Effector memory CD8-positive, alpha-beta T cell (primary cell): ENCODE measurements around the gene DPF3.

ENCODE experiments used
- ATAC-seq: fragments of 150-1000 bp; cut with Tn5 transposase; replicated peaks from 2 replicates; pipeline ENCODE4 v1.10.0; 2021; ENCODE audit warnings: mild to moderate bottlenecking, moderate library complexity
- DNase-seq, 3 experiments: peaks; one replicate each; pipeline ENCODE4 v3.0.0; 2021
- H3K27ac Mint-ChIP-seq, 2 donors: one replicate each; pipeline ENCODE4 v1.8.0; 2022; ENCODE audit warnings: mild to moderate bottlenecking in 2 of 2, mixed read lengths in 2 of 2, moderate library complexity in 2 of 2
- H3K27me3 Mint-ChIP-seq, 2 donors: one replicate each; pipeline ENCODE4 v1.8.0; 2022; ENCODE audit warnings: mixed read lengths in 2 of 2
- H3K36me3 Mint-ChIP-seq: one replicate; pipeline ENCODE4 v1.8.0; 2022; ENCODE audit warnings: mild to moderate bottlenecking, moderate library complexity, mixed read lengths; ENCODE audit not compliant: insufficient read depth
- H3K4me1 Mint-ChIP-seq, 2 donors: one replicate each; pipeline ENCODE4 v1.8.0; 2022; ENCODE audit warnings: low read depth in 2 of 2, mixed read lengths in 2 of 2
- H3K4me3 Mint-ChIP-seq, 2 donors: one replicate each; pipeline ENCODE4 v1.8.0; 2022; ENCODE audit warnings: mild to moderate bottlenecking in 2 of 2, mixed read lengths in 2 of 2, moderate library complexity in 2 of 2
- H3K9me3 Mint-ChIP-seq, 2 donors: one replicate each; pipeline ENCODE4 v1.8.0; 2022; ENCODE audit warnings: mixed read lengths in 2 of 2

The DPF3 gene

GRCh38 chr14:72836085-72836484 is 57.8 kb downstream of the DPF3 start:
- Mint-ChIP-seq H3K9me3 (no peaks in the 10 kb centered on the region), H3K4me3 (no peak overlapping the region), H3K27ac (no peak overlapping the region), H3K27me3 (peaks cover 8 to 16% of the 10 kb centered on the region in 2 donors), H3K36me3 (no peaks in the 10 kb centered on the region), H3K4me1 (no peaks in the 10 kb centered on the region)
- DNase-seq (no peak), ATAC-seq (no peak)

DNA sequence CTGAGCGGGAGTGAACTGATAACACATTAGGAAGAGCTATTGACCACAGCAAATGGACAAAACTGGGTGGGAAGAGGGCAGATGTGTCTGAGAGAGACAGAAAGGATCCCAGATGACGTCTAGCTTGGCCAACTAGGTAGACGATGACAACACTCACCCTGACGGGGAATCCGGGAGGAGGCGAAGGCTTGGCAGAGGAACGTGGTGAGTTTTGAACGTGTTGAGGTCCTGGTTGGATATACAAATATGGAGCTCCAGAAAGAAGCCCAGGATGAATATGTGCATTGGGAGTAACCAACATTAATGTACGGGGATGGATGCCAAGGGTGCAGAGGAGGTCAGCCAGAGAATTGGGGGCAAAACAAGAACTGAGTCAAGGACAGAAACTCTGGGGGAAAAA is 60.7 kb downstream of the DPF3 start:
- H3K4me3 Mint-ChIP-seq: no peak overlapping the region
- no peaks in the 10 kb centered on the region for H3K36me3 Mint-ChIP-seq
- no peak for DNase-seq
- no peak for ATAC-seq
- H3K27ac Mint-ChIP-seq: no peak overlapping the region
- no peaks in the 10 kb centered on the region for H3K4me1 Mint-ChIP-seq
- no peaks in the 10 kb centered on the region for H3K9me3 Mint-ChIP-seq
- peaks cover 23 to 27% of the 10 kb centered on the region in 2 donors for H3K27me3 Mint-ChIP-seq

- no peak overlapping the region for H3K27ac Mint-ChIP-seq
- no peaks in the 10 kb centered on the region for H3K36me3 Mint-ChIP-seq
- no peak overlapping the region for H3K4me3 Mint-ChIP-seq
- peaks cover 31 to 37% of the 10 kb centered on the region in 2 donors for H3K27me3 Mint-ChIP-seq
- ATAC-seq: no peak
- no peak for DNase-seq
- no peaks in the 10 kb centered on the region for H3K9me3 Mint-ChIP-seq
- H3K4me1 Mint-ChIP-seq: no peaks in the 10 kb centered on the region
These were observed 62.9 kb downstream of the DPF3 start for GRCh38 chr14:72830786-72831594.

GRCh38 chr14:72830356-72830755 is 63.5 kb downstream of the DPF3 start:
- Mint-ChIP-seq H3K27me3 (peaks cover 37 to 43% of the 10 kb centered on the region in 2 donors), H3K36me3 (no peaks in the 10 kb centered on the region), H3K4me1 (no peaks in the 10 kb centered on the region), H3K27ac (no peak overlapping the region), H3K4me3 (no peak overlapping the region), H3K9me3 (no peaks in the 10 kb centered on the region)
- ATAC-seq (no peak), DNase-seq (no peak)

DNA sequence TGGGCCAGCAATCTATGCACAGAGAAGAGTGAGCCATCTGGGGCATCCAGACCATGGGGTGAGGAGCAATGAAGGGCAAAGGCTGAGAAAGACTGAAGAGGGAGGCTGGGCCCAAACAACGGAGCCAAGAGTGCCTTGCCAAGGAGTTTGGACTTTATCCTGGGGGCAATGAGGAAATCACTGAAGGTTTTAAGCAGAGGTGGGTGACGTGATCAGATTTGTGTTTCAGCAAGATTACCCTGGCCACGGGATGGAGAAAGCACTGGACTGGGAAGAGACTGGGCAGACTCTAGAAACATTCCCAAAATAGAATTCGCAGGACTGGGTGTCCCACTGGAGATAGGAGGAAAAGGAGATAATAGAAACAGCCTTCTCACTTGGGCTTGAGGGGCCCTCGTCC is 65.3 kb downstream of the DPF3 start:
- Mint-ChIP-seq H3K4me3 (no peak overlapping the region), H3K27me3 (peaks cover 44 to 61% of the 10 kb centered on the region in 2 donors), H3K4me1 (no peaks in the 10 kb centered on the region), H3K36me3 (no peaks in the 10 kb centered on the region), H3K27ac (no peak overlapping the region), H3K9me3 (no peaks in the 10 kb centered on the region)
- DNase-seq: no peak
- no peak for ATAC-seq

GRCh38 chr14:72826039-72826438 is 67.9 kb downstream of the DPF3 start:
- Mint-ChIP-seq H3K27ac (no peak overlapping the region), H3K4me1 (no peaks in the 10 kb centered on the region), H3K4me3 (no peak overlapping the region), H3K27me3 (peaks cover 38 to 55% of the 10 kb centered on the region in 2 donors), H3K9me3 (no peaks in the 10 kb centered on the region), H3K36me3 (no peaks in the 10 kb centered on the region)
- ATAC-seq (no peak), DNase-seq (no peak)

GRCh38 chr14:72825486-72825885 is 68.4 kb downstream of the DPF3 start:
- Mint-ChIP-seq H3K27me3 (peaks cover 33 to 49% of the 10 kb centered on the region in 2 donors), H3K4me1 (no peaks in the 10 kb centered on the region), H3K27ac (no peak overlapping the region), H3K4me3 (no peak overlapping the region), H3K9me3 (no peaks in the 10 kb centered on the region), H3K36me3 (no peaks in the 10 kb centered on the region)
- DNase-seq (no peak), ATAC-seq (no peak)

GRCh38 chr14:72824051-72824450 is 69.8 kb downstream of the DPF3 start:
- DNase-seq (no peak), ATAC-seq (no peak)
- H3K27me3 Mint-ChIP-seq: peaks cover 30 to 44% of the 10 kb centered on the region in 2 donors
- no peak overlapping the region for H3K4me3 Mint-ChIP-seq
- H3K27ac Mint-ChIP-seq: no peak overlapping the region
- H3K4me1 Mint-ChIP-seq: no peaks in the 10 kb centered on the region
- H3K36me3 Mint-ChIP-seq: no peaks in the 10 kb centered on the region
- no peaks in the 10 kb centered on the region for H3K9me3 Mint-ChIP-seq

DNA sequence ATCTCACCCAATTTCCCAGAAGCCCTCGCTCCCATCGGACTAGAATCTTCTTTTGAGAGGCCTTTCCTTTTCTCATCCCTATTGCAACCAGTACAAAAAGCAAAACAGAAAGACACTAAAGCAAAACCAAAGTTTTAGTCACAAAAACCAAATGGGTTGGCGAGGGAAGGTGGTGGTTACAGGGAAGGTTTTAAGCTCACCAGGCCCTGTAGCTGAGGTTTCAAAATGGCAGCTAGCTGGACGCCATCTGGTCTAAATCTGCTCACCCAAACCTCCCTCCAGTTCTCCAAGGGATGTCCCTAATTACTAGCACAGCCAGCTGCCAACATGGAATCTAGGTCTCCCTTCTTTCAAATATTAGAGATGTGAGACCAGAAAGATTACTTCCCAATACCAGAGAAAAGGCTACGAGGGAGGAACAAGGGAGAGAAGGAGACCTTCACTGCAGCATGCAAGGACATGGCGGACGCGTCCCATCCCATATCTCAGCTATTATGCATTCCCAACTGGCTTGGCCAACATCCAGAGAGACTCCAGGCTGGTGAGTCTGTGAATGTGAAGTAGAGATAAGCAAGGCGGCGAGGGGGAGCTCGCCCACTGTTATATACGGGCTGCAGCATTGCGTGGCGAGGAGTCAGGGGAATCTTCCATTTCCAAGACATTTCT is 70.8 kb downstream of the DPF3 start:
- DNase-seq (no peak), ATAC-seq (no peak)
- Mint-ChIP-seq H3K27ac (no peak overlapping the region), H3K27me3 (peaks cover 20 to 35% of the 10 kb centered on the region in 2 donors), H3K9me3 (no peaks in the 10 kb centered on the region), H3K36me3 (no peaks in the 10 kb centered on the region), H3K4me3 (no peak overlapping the region), H3K4me1 (no peaks in the 10 kb centered on the region)

DNA sequence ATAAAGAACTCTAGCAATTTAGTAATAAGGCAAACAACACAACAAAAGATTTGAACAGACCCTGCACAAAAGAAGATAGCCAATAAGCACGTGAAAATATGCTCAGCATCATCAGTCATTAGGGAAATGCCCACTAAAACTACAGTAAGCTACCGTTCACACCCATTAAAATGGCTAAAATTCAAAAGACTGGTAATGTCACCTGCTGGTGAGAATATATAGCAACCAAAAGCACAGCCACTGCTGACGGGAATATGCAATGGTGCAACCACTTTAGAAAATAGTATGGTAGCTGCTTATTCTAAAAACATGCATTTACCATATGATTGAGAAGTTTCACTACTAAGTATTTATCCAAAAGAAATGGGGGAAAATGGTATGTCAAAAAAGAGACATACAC is 74.9 kb downstream of the DPF3 start:
- Mint-ChIP-seq H3K36me3 (no peaks in the 10 kb centered on the region), H3K4me3 (no peak overlapping the region), H3K27ac (no peak overlapping the region), H3K4me1 (no peaks in the 10 kb centered on the region), H3K9me3 (no peaks in the 10 kb centered on the region), H3K27me3 (peaks cover 0 to 6% of the 10 kb centered on the region in 2 donors)
- no peak for ATAC-seq
- no peak for DNase-seq

DNA sequence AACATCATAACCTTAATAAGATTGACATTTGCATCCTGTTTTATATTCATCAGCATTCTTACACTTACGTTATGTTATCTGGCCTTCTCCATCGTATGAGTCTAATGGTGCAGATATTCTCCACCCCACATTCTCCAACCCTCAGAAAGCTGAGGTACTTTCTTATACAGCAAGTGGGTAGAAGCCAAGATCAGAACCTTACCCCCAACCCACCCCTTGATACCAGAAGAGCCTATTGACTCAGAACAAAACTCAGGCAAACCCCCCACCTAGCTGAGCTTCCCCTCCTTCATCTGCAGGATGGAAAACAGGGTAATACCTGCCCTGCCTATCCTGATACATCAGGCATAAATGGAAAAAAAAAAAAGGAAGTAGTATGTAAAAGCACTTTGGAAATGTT is 77.6 kb downstream of the DPF3 start:
- H3K36me3 Mint-ChIP-seq: no peaks in the 10 kb centered on the region
- H3K4me1 Mint-ChIP-seq: no peaks in the 10 kb centered on the region
- H3K27me3 Mint-ChIP-seq: peaks cover 0 to 4% of the 10 kb centered on the region in 2 donors
- no peak overlapping the region for H3K27ac Mint-ChIP-seq
- H3K9me3 Mint-ChIP-seq: no peaks in the 10 kb centered on the region
- H3K4me3 Mint-ChIP-seq: no peak overlapping the region
- ATAC-seq (no peak), DNase-seq (no peak)

DNA sequence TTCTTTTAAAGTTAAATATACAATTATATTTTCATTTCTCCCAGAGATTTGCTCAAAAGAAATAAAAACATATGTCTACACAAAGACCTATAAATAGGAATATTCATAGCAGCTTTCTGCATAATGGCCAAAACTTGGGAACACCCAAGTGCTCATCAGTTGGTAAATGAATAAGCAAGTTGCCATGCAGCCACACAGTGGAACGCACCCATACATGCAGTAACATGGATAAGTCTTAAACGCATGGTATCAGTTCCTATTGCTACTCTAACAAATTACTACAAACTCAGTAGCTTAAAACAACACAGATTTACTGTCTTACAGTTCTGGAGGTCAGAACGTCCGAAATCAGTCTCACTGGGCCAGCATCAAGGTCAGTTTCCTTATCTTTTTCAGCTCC is 78.5 kb downstream of the DPF3 start:
- Mint-ChIP-seq H3K27ac (no peak overlapping the region), H3K4me3 (no peak overlapping the region), H3K4me1 (peaks cover 5 to 6% of the 10 kb centered on the region in 2 donors), H3K9me3 (no peaks in the 10 kb centered on the region), H3K27me3 (peaks cover 0 to 4% of the 10 kb centered on the region in 2 donors), H3K36me3 (no peaks in the 10 kb centered on the region)
- ATAC-seq (no peak), DNase-seq (no peak)

DNA sequence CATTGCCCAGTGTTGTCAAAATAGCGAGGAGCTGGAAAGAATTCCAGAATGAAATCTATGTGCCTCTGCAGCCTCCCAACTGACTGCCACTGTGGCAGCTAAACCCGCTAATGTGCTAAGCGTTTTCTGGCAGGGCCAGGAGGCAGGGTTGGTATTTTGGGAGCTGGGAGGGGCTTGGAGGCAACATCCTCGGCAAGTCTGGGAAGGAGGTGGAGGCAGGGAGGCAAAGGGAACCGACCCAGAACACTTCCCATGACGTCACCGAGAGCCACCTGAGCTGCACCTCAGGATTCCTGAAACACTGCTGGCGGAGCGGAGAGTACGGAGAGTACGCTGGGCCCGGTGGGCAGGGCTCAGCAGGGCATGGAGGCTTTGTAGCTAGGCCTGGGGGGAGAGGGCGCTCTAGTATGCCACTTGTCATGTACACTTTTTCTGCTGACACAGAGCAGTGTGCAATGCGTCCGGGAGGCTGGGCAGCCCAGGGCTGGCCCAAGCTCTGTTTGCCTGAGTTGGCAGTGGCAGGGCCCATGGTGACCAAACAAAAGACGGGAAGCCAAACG is 81.5 kb downstream of the DPF3 start:
- ATAC-seq (no peak), DNase-seq (no peak)
- Mint-ChIP-seq H3K9me3 (no peaks in the 10 kb centered on the region), H3K36me3 (peaks cover 4% of the 10 kb centered on the region), H3K4me3 (no peak overlapping the region), H3K27ac (no peak overlapping the region), H3K4me1 (peaks cover 13 to 21% of the 10 kb centered on the region in 2 donors), H3K27me3 (peaks cover 0 to 4% of the 10 kb centered on the region in 2 donors)

DNA sequence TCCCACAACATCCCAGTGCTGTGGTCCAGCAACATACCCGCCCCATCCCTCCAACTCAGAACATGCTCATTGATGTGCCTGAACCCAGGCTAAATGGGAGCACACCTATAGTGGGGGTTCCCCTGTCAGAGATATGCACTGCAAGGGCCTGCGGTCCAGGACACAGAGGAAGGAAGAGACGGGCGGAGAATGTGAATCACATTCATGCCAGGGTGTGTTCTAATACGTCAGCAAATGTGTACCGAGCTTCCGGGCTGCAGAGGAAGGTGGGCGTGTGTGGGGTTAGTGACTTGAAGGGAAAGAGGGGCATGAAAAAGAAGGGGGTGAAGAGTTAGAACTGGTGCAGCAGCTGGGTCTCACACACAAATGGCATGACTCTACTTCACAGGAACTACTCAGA is 83.7 kb downstream of the DPF3 start:
- Mint-ChIP-seq H3K4me3 (peak overlapping the region; percentile 21 to 36), H3K27ac (peak overlapping the region; percentile 35 to 45), H3K36me3 (peaks cover 4% of the 10 kb centered on the region), H3K9me3 (no peaks in the 10 kb centered on the region), H3K4me1 (peaks cover 13 to 21% of the 10 kb centered on the region in 2 donors), H3K27me3 (peaks cover 0 to 9% of the 10 kb centered on the region in 2 donors)
- ATAC-seq (peak; percentile 99), DNase-seq (peak; percentile 7 to 47 (median 41))
